Endothelial cell of umbilical vein (primary cell): ENCODE data around the gene CNP.

Experiments used
- CTCF ChIP-seq, 2 donors: IDR thresholded peaks; 1 replicate in 1 of 2; 2 replicates in 1 of 2; pipeline ENCODE4 v1.5.1; 2011; ENCODE audit warnings: low read length in 2 of 2, mild to moderate bottlenecking in 2 of 2, moderate library complexity in 2 of 2, control low read depth in 1 of 2, inconsistent platforms in 1 of 2, low read depth in 1 of 2; ENCODE audit not compliant: insufficient read depth in 1 of 2; ENCODE audit errors: extremely low read depth in 1 of 2
- EZH2 ChIP-seq: IDR thresholded peaks from 2 replicates; pipeline ENCODE4 v1.6.1; 2012; ENCODE audit warnings: borderline replicate concordance, low read depth, mild to moderate bottlenecking, moderate library complexity, low read length, inconsistent platforms; ENCODE audit not compliant: severe bottlenecking
- FOS ChIP-seq: IDR thresholded peaks from 2 replicates; pipeline ENCODE4 v1.6.1; 2011; ENCODE audit warnings: mild to moderate bottlenecking, low read length, moderate library complexity, borderline replicate concordance; ENCODE audit not compliant: insufficient read depth
- MAX ChIP-seq: IDR thresholded peaks from 2 replicates; pipeline ENCODE4 v1.6.1; 2011; ENCODE audit not compliant: insufficient read depth, insufficient read length
- POLR2A ChIP-seq: IDR thresholded peaks from 2 replicates; pipeline ENCODE4 v1.6.1; 2012; ENCODE audit warnings: low read depth, mild to moderate bottlenecking, control low read depth, low read length
- POLR2AphosphoS5 ChIP-seq: IDR thresholded peaks from 2 replicates; pipeline ENCODE4 v1.6.1; 2012; ENCODE audit warnings: low read depth, mild to moderate bottlenecking, control low read depth, low read length, moderate library complexity; ENCODE audit not compliant: insufficient read depth

GRCh38 chr17:41966463-41967140 lies at the start of gene CNP:
- TF ChIP-seq POLR2AphosphoS5 (peak; percentile 97), MAX (peak; percentile 13), CTCF (IDR thresholded peaks at IDR 0.05; ENCODE audit: extremely low read depth in 1 of 2, insufficient read depth in 1 of 2, low read depth in 1 of 2, low read length in 2 of 2) (no peak), POLR2A (peak; percentile 96), EZH2 (no peak), FOS (no peak)
